Brain pericyte (primary cell): ENCODE data around the gene SELENOI.
"Not testable (repeated sequence)": the region's sequence is repeated elsewhere in the genome, so short reads cannot be mapped to it uniquely, and the experiment has no call there.

Experiments
- DNase-seq: peaks from one replicate; pipeline ENCODE4 v3.0.0-alpha.2; 2012; ENCODE audit warnings: low read depth, low spot score

Gene SELENOI

GRCh38 chr2:26326514-26326913 lies 19.4 kb upstream of the SELENOI start:
- DNase-seq = no peak

DNA sequence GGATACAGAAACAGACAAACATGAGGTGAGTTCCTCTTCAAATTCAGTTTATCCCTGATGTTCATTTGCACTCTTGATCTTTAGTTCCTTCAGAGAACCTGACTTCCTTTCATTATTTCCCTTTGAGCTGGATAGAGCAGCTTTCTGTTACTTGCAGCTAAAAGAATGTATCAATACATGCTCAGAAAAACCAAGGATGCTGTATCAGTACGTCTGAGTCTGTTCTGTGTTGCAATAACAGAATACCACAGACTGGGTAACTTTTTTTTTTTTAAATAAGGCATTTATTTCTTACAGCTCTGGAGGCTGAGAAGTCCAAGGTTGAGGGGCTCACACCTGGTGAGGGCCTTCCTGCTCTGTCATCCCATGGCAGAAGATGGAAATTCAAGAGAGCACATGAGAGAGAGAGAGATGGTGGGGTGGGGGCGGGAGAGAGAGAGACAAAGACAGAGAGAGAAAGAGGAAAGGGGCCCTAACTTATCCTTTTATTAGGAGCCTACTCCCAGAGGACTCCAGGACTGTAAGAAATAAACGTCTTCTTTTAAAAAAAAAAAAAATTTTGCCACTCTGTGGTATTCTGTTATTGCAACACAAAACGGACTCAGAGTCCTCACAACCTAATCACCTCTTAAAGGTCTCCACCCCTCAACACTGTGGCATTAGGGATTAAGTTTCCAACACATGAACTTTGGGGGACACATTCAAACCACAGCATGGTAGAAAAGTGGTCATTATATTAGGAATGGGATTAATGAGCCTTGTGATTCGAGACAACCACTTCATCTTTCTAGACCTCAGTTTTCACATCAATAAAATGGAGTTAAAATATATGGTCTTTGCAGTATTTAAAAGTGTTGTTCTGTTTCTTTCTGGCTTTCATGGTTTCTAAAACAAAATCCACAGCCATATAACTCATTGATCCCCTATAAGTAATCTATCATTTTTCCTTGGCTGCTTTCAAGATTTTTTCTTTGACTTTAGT lies 18.4 kb upstream of the SELENOI start:
- no peak for DNase-seq

DNA sequence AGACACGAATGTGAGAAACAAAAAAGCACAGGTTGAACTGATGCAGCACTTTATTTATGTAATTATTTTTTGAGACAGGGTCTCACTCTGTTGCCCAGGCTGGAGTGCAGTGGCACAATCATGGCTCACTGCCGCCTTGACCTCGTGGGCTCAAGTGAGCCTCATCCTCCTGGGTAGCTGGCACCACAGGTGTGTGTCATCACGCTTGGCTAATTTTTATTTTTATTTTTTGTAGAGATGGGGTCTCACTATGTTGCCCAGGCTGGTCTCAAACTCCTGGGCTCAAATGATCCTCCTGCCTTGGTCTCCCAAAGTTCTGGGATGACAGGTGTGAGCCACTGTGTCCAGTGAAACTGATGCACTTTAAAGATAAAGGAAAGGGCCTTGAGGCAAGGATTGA lies 16.9 kb upstream of the SELENOI start:
- not testable (repeated sequence) for DNase-seq

GRCh38 chr2:26330114-26330549 lies 15.8 kb upstream of the SELENOI start:
- DNase-seq = no peak

- DNase-seq = no peak
Observed at GRCh38 chr2:26330604-26331003, 15.3 kb upstream of the SELENOI start.

DNA sequence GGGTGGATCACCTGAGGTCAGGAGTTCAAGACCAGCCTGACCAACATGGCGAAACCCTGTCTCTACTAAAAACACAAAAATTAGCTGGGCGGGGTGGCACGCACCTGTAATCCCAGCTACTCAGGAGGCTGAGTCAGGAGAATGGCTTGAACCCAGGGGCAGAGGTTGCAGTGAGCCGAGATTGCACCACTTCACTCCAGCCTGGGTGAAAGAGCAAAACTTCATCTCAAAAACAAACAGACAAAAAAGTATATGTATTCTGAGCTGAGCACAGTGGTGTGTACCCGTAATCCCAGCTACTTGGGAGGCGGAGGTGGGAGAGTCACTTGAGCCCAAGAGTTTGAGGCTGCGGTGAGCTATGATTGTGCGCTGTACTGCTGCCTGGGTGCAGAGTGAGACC lies 14.6 kb upstream of the SELENOI start:
- DNase-seq = not testable (repeated sequence)

- no peak for DNase-seq
Observed at GRCh38 chr2:26333293-26333692, 12.7 kb upstream of the SELENOI start.

GRCh38 chr2:26335231-26335630 lies 10.7 kb upstream of the SELENOI start:
- no peak for DNase-seq

DNA sequence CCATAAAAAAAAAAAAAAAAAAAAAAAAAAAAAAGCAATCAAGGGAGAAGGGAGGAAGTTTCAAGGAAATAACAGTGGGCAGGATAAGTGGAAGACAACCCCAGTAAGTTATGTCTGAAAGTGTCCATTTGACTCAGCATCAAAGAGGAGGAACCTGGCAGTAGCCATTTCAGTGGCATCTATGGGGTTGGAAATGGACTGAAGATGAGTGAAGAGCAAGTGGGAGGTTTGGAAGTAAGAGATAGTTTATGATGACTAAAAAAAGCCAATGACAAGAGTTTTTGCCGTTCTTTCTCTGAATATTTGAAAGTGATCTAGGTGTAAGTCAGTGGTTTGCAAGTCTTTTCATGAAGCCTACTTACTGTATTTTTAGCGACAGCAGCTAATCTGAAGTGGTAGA lies 9.2 kb upstream of the SELENOI start:
- no peak for DNase-seq

- no peak for DNase-seq
Observed at GRCh38 chr2:26337298-26337697, 8.6 kb upstream of the SELENOI start.

GRCh38 chr2:26340831-26341230 lies 5.1 kb upstream of the SELENOI start:
- DNase-seq = no peak

DNA sequence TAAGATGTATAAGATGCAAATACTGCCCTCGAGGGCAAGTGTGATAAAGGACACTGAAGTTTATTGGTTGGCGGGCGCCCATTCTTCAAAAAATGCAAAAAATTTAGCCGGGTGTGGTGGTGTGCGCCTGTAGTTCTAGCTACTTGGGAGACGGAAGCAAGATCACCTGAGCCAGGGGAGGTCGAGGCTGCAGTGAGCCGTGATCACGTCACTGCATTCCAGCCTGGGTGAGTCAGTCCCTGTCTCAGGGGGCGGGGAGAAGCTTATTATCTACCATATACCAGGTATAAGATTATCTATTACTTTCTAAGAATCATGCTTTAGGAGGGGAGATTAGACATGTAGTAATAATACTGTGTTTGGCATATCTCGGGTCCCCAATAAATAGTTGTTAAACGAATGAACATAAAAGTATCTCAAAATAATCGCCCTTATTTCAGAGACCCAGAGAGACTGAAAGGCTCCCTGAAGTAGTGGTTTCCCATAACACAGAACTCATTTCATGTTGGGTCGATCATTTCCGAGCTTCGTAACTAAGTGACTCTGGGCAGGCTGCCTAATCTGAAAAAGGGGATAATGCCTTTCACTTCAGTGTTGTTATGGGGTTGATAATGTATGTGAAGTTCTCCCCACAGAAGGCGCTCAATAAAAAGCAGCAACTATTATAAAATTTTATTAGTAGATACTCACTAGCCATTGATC lies 1.2 kb upstream of the SELENOI start:
- DNase-seq = no peak

DNA sequence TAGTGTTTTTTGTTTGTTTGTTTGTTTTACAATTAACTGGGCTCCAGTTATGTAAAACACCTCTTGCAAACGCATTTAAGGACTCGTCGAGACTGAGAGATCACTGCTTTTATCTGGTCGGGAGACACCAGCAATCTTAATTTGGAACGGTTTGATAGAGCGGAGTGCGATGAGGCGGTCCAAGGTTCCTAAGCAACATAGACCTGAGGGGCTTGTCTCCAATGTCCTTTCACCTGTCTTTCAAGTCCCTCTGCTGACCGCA lies 729 bp upstream of the SELENOI start:
- DNase-seq = no peak

DNA sequence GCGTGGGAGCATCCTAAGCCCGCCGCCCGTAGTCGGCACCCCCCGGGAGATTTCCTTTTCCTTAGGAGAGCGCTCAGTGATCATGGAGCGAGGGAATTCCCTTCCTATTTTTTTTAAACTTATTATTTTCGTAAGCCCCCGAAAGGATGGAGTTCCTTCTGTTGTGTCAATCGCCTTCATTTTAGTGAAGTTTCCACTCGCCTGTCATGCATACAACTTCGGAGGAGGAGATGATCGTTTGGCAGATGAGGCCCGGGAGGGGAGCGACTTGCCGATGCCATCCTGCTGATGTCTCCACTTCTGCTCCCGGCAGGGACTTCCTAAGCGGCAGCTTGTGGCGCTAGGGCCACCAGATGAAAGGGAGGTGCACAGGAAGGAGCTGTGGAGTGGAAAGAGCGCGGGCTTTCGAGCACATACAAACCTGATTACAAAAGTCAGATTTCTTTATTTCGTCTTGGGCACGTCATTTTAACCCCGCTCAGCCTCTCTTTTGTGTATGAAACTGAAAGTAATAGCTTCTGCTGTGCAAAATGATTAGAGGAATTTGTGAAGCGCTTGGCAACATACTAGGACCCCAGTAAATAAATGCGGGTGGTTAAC lies 611 bp downstream of the SELENOI start, which contains the start of gene ADGRF3:
ADGRF3 (minus strand) TSS at position 336 of the 600 bp plus-strand sequence. CDS start 555 bp downstream, outside the sequence.
- DNase-seq = no peak

DNA sequence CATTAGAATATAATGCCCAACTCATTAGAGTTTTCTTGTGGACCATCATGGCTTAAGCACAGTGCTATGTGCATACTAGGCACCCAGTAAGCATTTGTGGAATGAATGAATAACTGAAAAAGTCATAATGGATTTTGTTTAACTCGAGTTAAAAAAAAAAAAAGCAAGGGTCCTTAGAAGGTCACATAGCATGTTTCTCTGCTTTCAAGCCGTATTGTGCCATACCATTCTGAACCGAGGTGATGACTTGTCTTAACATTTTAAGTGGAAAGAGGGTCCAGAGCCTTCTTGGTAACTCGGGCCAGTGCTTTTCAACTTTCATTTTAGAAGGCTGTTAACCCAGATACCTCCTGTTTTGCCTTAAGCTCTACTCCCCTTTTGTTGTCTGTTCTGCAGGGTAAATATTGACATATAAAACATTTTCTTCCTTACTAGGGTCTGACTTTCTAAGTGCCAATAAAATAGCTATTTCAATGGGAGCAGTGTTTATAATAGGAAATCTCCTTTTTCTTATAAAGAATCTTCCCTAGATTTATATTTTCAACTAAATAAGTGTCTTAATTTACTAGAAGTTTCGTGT lies 1.4 kb downstream of the SELENOI start:
- DNase-seq = no peak

- no peak for DNase-seq
Observed at GRCh38 chr2:26349690-26350089, 3.7 kb downstream of the SELENOI start.

GRCh38 chr2:26351375-26352090 lies 5.6 kb downstream of the SELENOI start:
- no peak for DNase-seq

DNA sequence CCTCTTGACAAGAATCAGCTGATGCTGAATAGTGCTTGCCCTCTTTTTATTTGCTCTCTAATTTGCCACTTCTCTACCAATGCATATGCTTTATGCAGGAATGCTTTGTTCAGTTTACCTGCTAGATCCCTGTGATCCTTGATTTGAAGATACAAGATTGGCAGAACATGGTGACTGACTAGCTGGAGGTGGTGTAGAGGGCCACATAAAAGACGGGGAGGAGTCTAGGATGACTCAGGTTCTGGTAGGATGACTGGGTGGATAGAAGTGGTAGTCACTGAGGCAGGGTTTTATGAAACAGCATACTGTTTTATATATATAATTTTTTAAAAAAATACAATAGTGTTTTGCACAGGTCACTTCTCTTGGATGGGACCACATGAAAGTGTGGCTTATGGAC lies 6.9 kb downstream of the SELENOI start:
- no peak for DNase-seq

DNA sequence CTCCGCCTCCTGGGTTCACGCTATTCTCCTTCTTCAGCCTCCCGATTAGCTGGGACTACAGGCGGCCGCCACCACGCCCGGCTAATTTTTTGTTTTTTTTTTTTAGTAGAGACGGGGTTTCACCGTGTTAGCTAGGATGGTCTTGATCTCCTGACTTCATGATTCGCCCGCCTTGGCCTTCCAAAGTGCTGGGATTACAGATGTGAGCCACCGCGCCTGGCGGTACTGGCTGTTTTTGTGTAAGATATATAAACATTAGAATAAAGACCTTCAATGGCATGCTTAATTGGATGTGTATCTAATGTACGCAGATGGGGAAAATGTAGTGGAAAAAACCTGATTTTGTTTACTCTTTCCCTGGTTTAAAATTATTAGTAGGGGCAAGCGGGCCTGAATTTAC lies 8.5 kb downstream of the SELENOI start:
- DNase-seq = not testable (repeated sequence)

DNA sequence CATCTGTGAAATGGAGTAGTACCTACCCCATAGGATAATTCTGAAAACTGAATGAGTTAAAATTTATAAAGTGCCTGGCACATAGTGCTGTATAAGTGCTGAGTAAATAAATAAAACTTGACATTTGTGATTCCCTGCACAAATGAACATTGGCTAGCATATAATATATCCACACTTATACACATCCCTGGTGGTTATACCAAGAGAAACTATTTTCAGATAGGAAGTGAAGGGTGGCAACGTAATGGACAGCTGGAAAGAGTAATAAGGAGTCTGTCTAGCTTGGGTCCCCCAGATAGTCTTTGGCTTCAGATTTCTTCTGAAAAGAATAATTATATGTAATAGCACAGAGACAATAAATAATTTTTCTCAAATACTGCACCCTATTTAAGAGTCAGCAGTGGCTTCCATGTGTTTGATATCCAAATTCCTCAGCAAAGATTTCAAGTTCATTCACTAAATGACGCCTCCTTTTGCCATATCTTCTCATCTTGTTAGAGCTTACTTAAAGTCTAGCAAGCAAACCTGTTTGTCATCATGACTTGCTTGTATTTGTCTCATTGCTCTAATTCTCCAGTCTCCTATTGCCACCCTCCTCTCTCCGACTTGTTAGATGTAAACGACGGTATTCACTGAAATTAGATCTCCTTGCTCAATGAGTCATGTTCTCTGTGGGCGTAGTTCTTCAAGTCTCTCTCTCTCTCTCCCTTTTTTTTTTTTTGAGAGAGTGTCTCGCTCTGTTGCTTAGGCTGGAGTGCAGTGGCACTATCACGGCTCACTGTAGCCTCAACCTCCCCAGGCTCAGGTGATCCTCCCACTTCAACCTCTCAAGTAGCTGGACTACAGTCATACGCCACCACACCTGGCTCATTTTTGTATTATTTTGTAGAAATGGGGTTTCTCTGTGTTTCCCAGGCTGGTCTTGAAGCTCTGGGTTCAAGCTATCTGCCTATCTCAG lies 9.4 kb downstream of the SELENOI start:
- peak; percentile 55 for DNase-seq
